ENCODE data around the gene COL6A2. TPM values are rescaled to one million over a fixed set of nuclear protein-coding genes. Genes with fewer than 3 reads are reported as not detected.
"Not testable (repeated sequence)": the region's sequence is repeated elsewhere in the genome, so short reads cannot be mapped to it uniquely, and the experiment has no call there.

The COL6A2 gene
- total RNA-seq, 4 donors from 2014 or later = 942 to 1,525 (median 1,202) TPM

GRCh38 chr21:46173573-46173972 lies 75.7 kb downstream of the COL6A2 start:
- DNase-seq (ENCODE audit: extremely low spot score) = no peak
- no peaks in the 10 kb centered on the region for H3K36me3 ChIP-seq
- TF ChIP-seq POLR2A (IDR thresholded peaks at IDR 0.05; ENCODE audit: low read depth) = no peak
- TF ChIP-seq POLR2AphosphoS5 (IDR thresholded peaks at IDR 0.05) = no peak
- no peak for TF ChIP-seq EP300 (IDR thresholded peaks at IDR 0.05)
- no peak for TF ChIP-seq CTCF (IDR thresholded peaks at IDR 0.05)
- no peaks in the 10 kb centered on the region for H3K4me1 ChIP-seq
- WGBS = no CpG with 5 or more reads among the region's 1 CpG
- H3K9me3 ChIP-seq = peaks cover 0 to 5% (median 0%) of the 10 kb centered on the region in 4 donors
- intact Hi-C loops (cut with DNase I) = no loop called here
- H3K27me3 ChIP-seq = peaks cover 0 to 22% (median 0%) of the 10 kb centered on the region in 4 donors
- no peak overlapping the region for H3K27ac ChIP-seq (replicated peaks in 1 of 4)
- no peak overlapping the region for H3K4me3 ChIP-seq

- H3K27ac ChIP-seq (replicated peaks in 1 of 4); DNase-seq (ENCODE audit: extremely low spot score); intact Hi-C loops (cut with DNase I); H3K4me3 ChIP-seq; H3K4me1 ChIP-seq; H3K9me3 ChIP-seq; H3K36me3 ChIP-seq: not testable (repeated sequence)
- 95% methylated on average over 3 of the region's 3 CpGs for WGBS
- H3K27me3 ChIP-seq = peaks cover 0 to 16% (median 0%) of the 10 kb centered on the region in 4 donors
Measured at GRCh38 chr21:46176443-46177129, 78.7 kb downstream of the COL6A2 start.

GRCh38 chr21:46178961-46179360 lies 81.0 kb downstream of the COL6A2 start:
- H3K27ac ChIP-seq (replicated peaks in 1 of 4) = no peak overlapping the region
- H3K4me1 ChIP-seq = peaks cover 0 to 19% (median 4%) of the 10 kb centered on the region in 4 donors
- peaks cover 0 to 4% (median 0%) of the 10 kb centered on the region in 4 donors for H3K36me3 ChIP-seq
- 88% methylated on average over 4 of the region's 4 CpGs for WGBS
- peaks cover 0 to 5% (median 0%) of the 10 kb centered on the region in 4 donors for H3K9me3 ChIP-seq
- DNase-seq (ENCODE audit: extremely low spot score) = no peak
- peaks cover 0 to 9% (median 0%) of the 10 kb centered on the region in 4 donors for H3K27me3 ChIP-seq
- no peak for TF ChIP-seq POLR2AphosphoS5 (IDR thresholded peaks at IDR 0.05)
- TF ChIP-seq POLR2A (IDR thresholded peaks at IDR 0.05; ENCODE audit: low read depth) = no peak
- no peak for TF ChIP-seq CTCF (IDR thresholded peaks at IDR 0.05)
- TF ChIP-seq EP300 (IDR thresholded peaks at IDR 0.05) = no peak
- intact Hi-C loops (cut with DNase I) = no loop called here
- no peak overlapping the region for H3K4me3 ChIP-seq

Small RNAs within 50 kb of the gene (small RNA-seq; reads per million reads assigned to genes)
- gene PSMA6P3 = 0 reads per million in 3 donors

Other genes starting within 250 kb of the COL6A2 start
- gene COL6A1, start 116.3 kb upstream of the COL6A2 start, total RNA-seq = 1,000 to 10,000 TPM in 2 of 4 donors, 100 to 1,000 TPM in 2; 646 to 1,432 (median 1,078) TPM
- 1 to 10 TPM in 2 of 4 donors, under 1 TPM in 1, not detected in 1; 0.26 to 2.5 (median 1.2) TPM for gene FTCD, start 57.5 kb downstream of the COL6A2 start, total RNA-seq
- gene SPATC1L, start 86.3 kb downstream of the COL6A2 start, total RNA-seq = 10 to 100 TPM in 1 of 4 donors, 1 to 10 TPM in 3; 1.3 to 22.0 (median 7.0) TPM
- 10 to 100 TPM; 45.3 to 66.3 (median 53.1) TPM for gene LSS, start 130.7 kb downstream of the COL6A2 start, total RNA-seq
- gene MCM3AP, start 187.5 kb downstream of the COL6A2 start, total RNA-seq = 10 to 100 TPM; 58.6 to 89.2 (median 81.9) TPM
- gene YBEY, start 188.2 kb downstream of the COL6A2 start, total RNA-seq = 10 to 100 TPM in 3 of 4 donors, 1 to 10 TPM in 1; 8.1 to 17.2 (median 10.6) TPM
- gene C21orf58, start 225.8 kb downstream of the COL6A2 start, total RNA-seq = 1 to 10 TPM in 3 of 4 donors, under 1 TPM in 1; 0.50 to 2.5 (median 1.7) TPM
- gene PCNT, start 226.0 kb downstream of the COL6A2 start, total RNA-seq = 10 to 100 TPM; 21.2 to 35.1 (median 24.7) TPM

Measured in esophagus muscularis mucosa (tissue), 4 donors.